Measurements from ENCODE around the gene NMNAT1. TPM values are rescaled to one million over a fixed set of nuclear protein-coding genes. Genes with fewer than 3 reads are reported as not detected.

NMNAT1 gene
- total RNA-seq: 10 to 100 TPM; 10.0 to 13.9 TPM

DNA sequence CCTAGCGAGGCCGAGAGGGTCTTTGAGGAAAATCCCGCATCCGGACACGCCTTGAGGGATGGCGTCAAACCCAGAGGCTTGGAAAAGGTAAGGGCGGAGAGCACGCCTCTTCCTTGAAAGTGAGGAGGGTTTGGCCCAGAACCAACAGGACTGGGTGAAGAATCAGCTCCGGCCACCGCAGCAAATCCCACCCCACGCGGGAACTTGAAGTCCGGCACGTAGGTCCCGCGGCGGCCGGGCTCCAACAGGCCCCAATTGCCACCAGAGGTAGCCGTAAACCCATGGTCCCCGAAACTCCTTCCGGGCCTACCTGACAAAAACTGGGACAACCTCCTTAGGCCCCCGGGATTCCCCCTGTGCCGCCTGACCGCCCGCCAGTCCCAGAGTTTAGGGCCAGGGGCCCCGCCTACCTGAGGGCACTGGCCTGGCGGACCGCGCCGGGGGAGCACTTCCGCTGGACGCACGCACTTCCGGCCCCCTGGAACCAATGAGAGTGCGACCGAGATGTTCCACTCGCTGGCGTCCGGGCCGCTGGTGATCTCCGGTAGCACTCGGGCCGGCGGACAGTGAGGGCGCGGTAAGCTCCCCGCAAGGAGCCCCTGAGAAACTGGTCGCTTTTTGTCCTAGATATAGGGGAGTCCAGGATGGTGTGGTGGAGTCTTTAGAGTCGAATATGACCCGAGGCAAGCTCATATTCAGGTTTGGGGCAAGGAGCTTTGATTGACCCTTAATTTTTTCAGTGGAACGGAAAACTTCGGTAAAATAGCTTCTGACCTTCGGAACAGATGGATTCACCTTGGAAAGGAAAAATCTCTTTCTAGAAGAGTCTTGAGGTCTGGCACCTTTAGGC is at the start of gene NMNAT1, which contains the start of gene LZIC:
Gene NMNAT1, plus strand, starts transcription at position 537 of the 850 bp plus-strand sequence. CDS start 28,599 bp downstream, outside the sequence.
Gene LZIC, minus strand, starts transcription at position 453 of the 850 bp plus-strand sequence. CDS start 6,772 bp downstream, outside the sequence.
- Histone ChIP-seq H3K36me3 (no peaks in the 10 kb centered on the region), H3K27ac (peak within 1 kb of the TSS; percentile 92 to 94), H3K9me3 (no peaks in the 10 kb centered on the region), H3K4me1 (peaks cover 0 to 22% of the 10 kb centered on the region in 2 donors), H3K27me3 (no peaks in the 10 kb centered on the region), H3K4me3 (peak within 1 kb of the TSS; percentile 68 to 83)
- peak in 1 of 2 donors; percentile 29 for TF ChIP-seq CTCF (IDR thresholded peaks at IDR 0.05)
- DNase-seq (ENCODE audit: low spot score): peak; percentile 94

DNA sequence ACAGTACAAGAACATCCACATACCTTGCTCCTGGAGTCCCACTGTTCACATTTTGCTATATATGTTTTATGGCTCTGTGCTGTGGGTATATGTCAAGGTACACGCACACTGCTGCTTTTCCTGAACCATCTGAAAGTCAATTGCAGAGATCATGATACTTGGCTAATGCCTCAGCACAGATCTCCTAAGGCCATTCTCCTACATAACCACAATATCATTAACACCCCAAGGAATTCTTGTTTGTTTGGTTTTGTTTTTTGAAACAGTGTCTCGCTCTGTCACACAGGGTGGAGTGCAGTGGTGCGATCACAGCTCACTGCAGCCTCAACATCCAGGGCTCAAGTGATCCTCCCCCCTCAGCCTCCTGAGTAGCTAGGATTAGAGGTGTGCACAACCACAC is 49.2 kb upstream of the NMNAT1 start:
- Histone ChIP-seq H3K4me3 (no peak overlapping the region), H3K27me3 (no peaks in the 10 kb centered on the region), H3K36me3 (no peaks in the 10 kb centered on the region), H3K4me1 (peaks cover 0 to 39% of the 10 kb centered on the region in 2 donors), H3K27ac (peak overlapping the region; percentile 68 to 70), H3K9me3 (no peaks in the 10 kb centered on the region)
- no peak for TF ChIP-seq CTCF (IDR thresholded peaks at IDR 0.05)
- DNase-seq (ENCODE audit: low spot score): no peak

DNA sequence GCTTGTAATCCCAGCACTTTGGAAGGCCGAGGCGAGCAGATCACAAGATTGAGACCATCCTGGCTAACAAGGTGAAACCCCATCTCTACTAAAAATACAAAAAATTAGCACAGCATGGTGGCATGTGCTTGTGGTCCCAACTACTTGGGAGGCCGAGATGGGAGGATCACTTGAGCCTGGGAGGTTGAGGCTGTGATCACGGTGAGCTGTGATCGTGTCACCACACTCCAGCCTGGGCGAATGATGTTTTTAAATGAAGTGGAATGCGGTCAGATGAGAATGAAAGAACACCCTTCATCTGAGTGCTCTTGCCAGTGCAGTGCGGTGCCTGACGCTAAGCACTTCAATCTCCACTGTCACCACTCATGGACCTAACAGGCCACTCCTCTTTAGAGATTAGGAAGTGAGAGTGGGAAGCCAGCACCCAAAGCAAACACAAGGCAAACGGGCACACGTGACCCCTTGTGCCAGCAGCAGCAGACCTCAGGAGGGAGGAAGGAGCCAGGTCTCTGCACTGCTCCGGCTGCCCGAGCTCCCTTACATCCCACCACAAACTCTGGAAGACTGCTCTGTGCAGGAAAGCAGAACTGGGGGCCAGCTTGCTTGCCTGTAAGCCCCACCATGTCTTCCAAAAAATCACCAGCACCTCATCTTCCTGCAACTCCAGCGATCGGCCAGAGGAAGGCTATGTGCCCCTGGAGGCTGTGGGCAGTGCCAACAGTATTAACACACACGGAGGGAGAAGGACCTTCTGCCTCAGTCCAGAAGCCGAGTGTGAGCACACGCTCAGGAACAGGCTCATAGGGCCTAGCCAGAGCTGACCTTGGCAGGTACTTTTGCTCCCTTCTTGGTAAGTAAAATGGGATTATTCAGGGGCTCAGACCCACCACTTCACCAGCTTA is 42.9 kb upstream of the NMNAT1 start:
- Histone ChIP-seq H3K9me3 (no peaks in the 10 kb centered on the region), H3K4me3 (peak overlapping the region; percentile 22 to 34), H3K27me3 (no peaks in the 10 kb centered on the region), H3K4me1 (peaks cover 0 to 58% of the 10 kb centered on the region in 2 donors), H3K36me3 (no peaks in the 10 kb centered on the region), H3K27ac (peak overlapping the region; percentile 85 to 94)
- DNase-seq (ENCODE audit: low spot score): peak; percentile 83
- TF ChIP-seq CTCF (IDR thresholded peaks at IDR 0.05): no peak

DNA sequence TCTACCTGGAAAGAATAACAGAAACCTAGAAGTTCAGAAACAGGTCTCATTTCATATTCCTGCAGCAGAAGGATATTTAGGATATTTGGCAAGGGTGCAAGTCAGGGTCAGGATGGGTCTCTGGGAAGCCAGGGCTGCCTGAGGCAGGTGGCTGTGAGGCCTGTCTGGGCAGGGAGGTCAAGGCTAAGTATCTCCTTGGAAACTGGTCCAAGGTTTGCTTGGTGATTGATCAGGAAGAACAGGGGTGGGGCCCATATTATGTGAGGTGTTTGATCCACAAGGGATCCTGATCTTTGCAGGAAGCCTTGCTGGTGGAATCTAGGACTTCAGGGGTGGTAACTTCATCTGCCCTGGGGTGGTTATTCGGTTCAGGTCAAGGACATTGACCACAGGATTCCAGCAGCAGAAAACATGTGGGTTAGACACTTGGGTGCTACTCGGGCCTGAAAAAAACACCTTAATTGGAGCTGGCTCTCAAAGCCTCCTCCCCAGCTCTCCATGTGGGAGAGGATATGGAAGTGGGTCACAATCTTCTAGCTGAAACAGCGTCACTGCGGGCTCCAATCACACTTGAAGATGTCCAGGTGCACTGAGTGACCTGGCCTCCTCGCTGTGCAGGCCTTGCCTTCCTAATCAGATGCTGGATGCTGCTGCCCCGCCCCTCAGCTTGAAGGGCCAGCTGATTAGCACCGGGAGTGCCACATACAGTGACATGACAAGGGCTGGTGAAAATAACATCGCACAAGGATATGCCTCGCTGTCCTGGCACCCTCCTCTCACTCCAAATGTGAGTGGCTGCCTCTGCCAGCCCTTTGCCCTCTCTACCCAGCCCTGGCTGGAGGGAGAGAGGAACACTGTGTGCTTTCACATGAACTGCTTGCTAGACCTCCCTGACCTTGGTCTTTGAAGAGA is 41.9 kb upstream of the NMNAT1 start:
- TF ChIP-seq CTCF (IDR thresholded peaks at IDR 0.05): no peak
- no peaks in the 10 kb centered on the region for H3K27me3 ChIP-seq
- H3K27ac ChIP-seq: peak overlapping the region; percentile 85 to 94
- peak; percentile 61 for DNase-seq (ENCODE audit: low spot score)
- H3K36me3 ChIP-seq: no peaks in the 10 kb centered on the region
- H3K4me3 ChIP-seq: peak overlapping the region in 1 of 2 donors; percentile 34
- H3K4me1 ChIP-seq: peaks cover 0 to 59% of the 10 kb centered on the region in 2 donors
- no peaks in the 10 kb centered on the region for H3K9me3 ChIP-seq

DNA sequence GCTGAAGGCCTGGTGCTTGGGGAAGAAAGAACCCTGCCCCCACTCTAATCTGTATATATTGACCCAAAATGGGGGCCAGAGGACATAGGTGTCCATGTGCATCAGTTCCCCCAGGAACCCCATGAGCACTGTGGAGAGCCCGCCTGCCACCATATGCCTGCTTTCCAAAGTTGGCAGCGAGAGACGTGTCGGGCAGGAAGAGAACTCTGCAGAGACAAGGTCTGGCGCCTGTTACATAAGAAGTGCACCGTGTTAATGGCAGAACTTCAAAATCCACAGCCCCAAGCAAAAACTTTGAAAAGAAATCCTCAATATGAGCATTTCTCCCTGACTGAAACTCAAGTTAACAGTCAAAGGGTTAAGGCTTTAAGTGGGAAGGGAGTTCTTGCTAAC is 41.2 kb upstream of the NMNAT1 start:
- H3K4me3 ChIP-seq: no peak overlapping the region
- H3K27ac ChIP-seq: peak overlapping the region; percentile 85 to 94
- H3K9me3 ChIP-seq: no peaks in the 10 kb centered on the region
- H3K4me1 ChIP-seq: peaks cover 0 to 59% of the 10 kb centered on the region in 2 donors
- no peaks in the 10 kb centered on the region for H3K27me3 ChIP-seq
- H3K36me3 ChIP-seq: no peaks in the 10 kb centered on the region
- no peak for TF ChIP-seq CTCF (IDR thresholded peaks at IDR 0.05)
- DNase-seq (ENCODE audit: low spot score): no peak

All from right atrium auricular region (tissue), 2 donors.